Erythroblast (primary cell): ENCODE measurements around the gene C5.

Experiments used
- GATA1 ChIP-seq: IDR thresholded peaks from 2 replicates; pipeline ENCODE4 v1.6.1; 2011; ENCODE audit warnings: low read depth, mild to moderate bottlenecking, control low read depth, low read length, moderate library complexity
- POLR2A ChIP-seq: IDR thresholded peaks from 2 replicates; pipeline ENCODE4 v1.6.1; 2011; ENCODE audit warnings: mild to moderate bottlenecking, low read length

DNA sequence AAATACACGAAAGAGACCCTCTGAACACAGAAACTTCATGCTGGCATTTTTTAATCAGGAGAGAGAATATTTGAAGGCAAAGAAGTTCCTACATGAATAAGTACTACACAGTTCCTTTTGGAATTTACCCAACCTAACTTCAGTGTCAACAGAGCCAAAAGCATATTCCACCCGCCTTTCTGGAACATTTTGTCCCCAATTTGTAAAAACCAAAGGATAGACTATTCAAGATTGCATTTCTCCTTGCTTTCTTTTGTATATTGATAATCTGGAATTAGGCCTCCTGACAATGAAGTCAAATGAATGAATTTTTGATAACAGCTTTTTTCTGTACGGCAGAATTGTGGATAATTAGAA, 84.1 kb downstream of the C5 start:
- no peak for TF ChIP-seq POLR2A
- TF ChIP-seq GATA1: no peak
